ENCODE data around the gene WNT9A.
"Not testable (repeated sequence)": the region's sequence is repeated elsewhere in the genome, so short reads cannot be mapped to it uniquely, and the experiment has no call there.

The WNT9A gene

GRCh38 chr1:227886503-227886961, 61.2 kb downstream of the WNT9A start:
- no peak for DNase-seq (ENCODE audit: low read depth)

- DNase-seq (ENCODE audit: low read depth), result no peak
These were observed 61.9 kb downstream of the WNT9A start for GRCh38 chr1:227885648-227886502.

- no peak for DNase-seq (ENCODE audit: low read depth)
These were observed 62.5 kb downstream of the WNT9A start for GRCh38 chr1:227885135-227885647.

- DNase-seq (ENCODE audit: low read depth), result no peak
These were observed 63.2 kb downstream of the WNT9A start for GRCh38 chr1:227884370-227885134.

GRCh38 chr1:227883641-227884301, 64.0 kb downstream of the WNT9A start:
- DNase-seq (ENCODE audit: low read depth), result no peak

- DNase-seq (ENCODE audit: low read depth), result no peak
These were observed 64.6 kb downstream of the WNT9A start for GRCh38 chr1:227883073-227883520.

- no peak for DNase-seq (ENCODE audit: low read depth)
These were observed 67.3 kb downstream of the WNT9A start for GRCh38 chr1:227880342-227880924.

- not testable (repeated sequence) for DNase-seq (ENCODE audit: low read depth)
These were observed 69.9 kb downstream of the WNT9A start for GRCh38 chr1:227877810-227878209.

- DNase-seq (ENCODE audit: low read depth), result not testable (repeated sequence)
These were observed 75.8 kb downstream of the WNT9A start for GRCh38 chr1:227871892-227872291.

- no peak for DNase-seq (ENCODE audit: low read depth)
These were observed 77.4 kb downstream of the WNT9A start for GRCh38 chr1:227870366-227870765.

- no peak for DNase-seq (ENCODE audit: low read depth)
These were observed 77.9 kb downstream of the WNT9A start for GRCh38 chr1:227869851-227870305.

GRCh38 chr1:227869279-227869842, 78.4 kb downstream of the WNT9A start:
- no peak for DNase-seq (ENCODE audit: low read depth)
